T-helper 2 cell (primary cell): ENCODE data around the gene YIF1A.
"Not testable (repeated sequence)": the region's sequence is repeated elsewhere in the genome, so short reads cannot be mapped to it uniquely, and the experiment has no call there.

Experiments used
- DNase-seq, 5 experiments: peaks; one replicate each; pipeline versions ENCODE4 v3.0.0 to v3.0.0-alpha.2; 2012 to 2022

Gene YIF1A

GRCh38 chr11:66267379-66268243 is 21.3 kb downstream of the YIF1A start:
- DNase-seq: peak; percentile 73 to 88 (median 81)

- DNase-seq: no peak
These were observed 21.9 kb downstream of the YIF1A start for GRCh38 chr11:66267039-66267378.

GRCh38 chr11:66266378-66267038 is 22.4 kb downstream of the YIF1A start:
- DNase-seq: no peak

- no peak for DNase-seq
These were observed 23.2 kb downstream of the YIF1A start for GRCh38 chr11:66265531-66266377.

GRCh38 chr11:66264914-66265313 is 24.0 kb downstream of the YIF1A start:
- peak in 1 of 5 experiments; percentile 32 for DNase-seq

- no peak for DNase-seq
These were observed 24.6 kb downstream of the YIF1A start for GRCh38 chr11:66264383-66264782.

- no peak for DNase-seq
These were observed 25.2 kb downstream of the YIF1A start for GRCh38 chr11:66263785-66264184.

- DNase-seq: no peak
These were observed 25.7 kb downstream of the YIF1A start for GRCh38 chr11:66263231-66263630.

GRCh38 chr11:66262696-66263095 is 26.2 kb downstream of the YIF1A start:
- no peak for DNase-seq

- no peak for DNase-seq
These were observed 26.8 kb downstream of the YIF1A start for GRCh38 chr11:66262191-66262590.

GRCh38 chr11:66261578-66261977 is 27.4 kb downstream of the YIF1A start:
- DNase-seq: no peak

- no peak for DNase-seq
These were observed 29.0 kb downstream of the YIF1A start for GRCh38 chr11:66259956-66260355.

GRCh38 chr11:66259225-66259624 is 29.7 kb downstream of the YIF1A start:
- no peak for DNase-seq

- DNase-seq: no peak
These were observed 30.5 kb downstream of the YIF1A start for GRCh38 chr11:66258473-66258893.

- not testable (repeated sequence) for DNase-seq
These were observed 35.9 kb downstream of the YIF1A start for GRCh38 chr11:66253081-66253480.

- no peak for DNase-seq
These were observed 37.1 kb downstream of the YIF1A start for GRCh38 chr11:66251809-66252208.

GRCh38 chr11:66248903-66249302 is 40.0 kb downstream of the YIF1A start:
- no peak for DNase-seq

GRCh38 chr11:66247801-66248200 is 41.1 kb downstream of the YIF1A start:
- no peak for DNase-seq

GRCh38 chr11:66247295-66247694 is 41.6 kb downstream of the YIF1A start:
- DNase-seq: no peak

GRCh38 chr11:66243782-66244535 is 45.0 kb downstream of the YIF1A start:
- peak in 1 of 5 experiments; percentile 22 for DNase-seq

GRCh38 chr11:66242095-66242765 is 46.7 kb downstream of the YIF1A start:
- DNase-seq: no peak

GRCh38 chr11:66240781-66241136 is 48.2 kb downstream of the YIF1A start:
- DNase-seq: no peak
